ENCODE data around the gene PLCB4. TPM values are rescaled to one million over a fixed set of nuclear protein-coding genes. Genes with fewer than 3 reads are reported as not detected.
"Not testable (repeated sequence)": the region's sequence is repeated elsewhere in the genome, so short reads cannot be mapped to it uniquely, and the experiment has no call there.

The PLCB4 gene
- polyA plus RNA-seq, 1 experiment = 8.8 TPM

- TF ChIP-seq CTCF (IDR thresholded peaks at IDR 0.05; ENCODE audit: insufficient read depth, low read depth, low read length) = no peak
- POLR2A ChIA-PET = no interaction called here
These were observed 300.7 kb downstream of the PLCB4 start for GRCh38 chr20:9369557-9369956.

GRCh38 chr20:9374072-9374471, 305.2 kb downstream of the PLCB4 start:
- ChIA-PET CTCF (no interaction called here), POLR2A (no interaction called here)
- H3K4me3 ChIP-seq (ENCODE audit: low read depth, low read length) = no peak overlapping the region
- no peak for DNase-seq (ENCODE audit: low read depth)
- no peaks in the 10 kb centered on the region; the same call in 1 of the 2 replicates for H3K36me3 ChIP-seq (ENCODE audit: control insufficient read depth, insufficient read depth, low read length)
- no peak for TF ChIP-seq CTCF (IDR thresholded peaks at IDR 0.05; ENCODE audit: insufficient read depth, low read depth, low read length)
- H3K27me3 ChIP-seq (ENCODE audit: control insufficient read depth, insufficient read depth, low read length) = no peaks in the 10 kb centered on the region

More at GRCh38 chr20:9369557-9369956, 300.7 kb downstream of the PLCB4 start:
- CTCF ChIA-PET = interaction anchor here (1.0 to 1.7 kb wide), 3 partner anchors 10 to 438 kb away, joined by 3 to 5 read pairs (median 3); no protein-coding TSS in a partner anchor
- no peaks in the 10 kb centered on the region; the same call in 1 of the 2 replicates for H3K36me3 ChIP-seq (ENCODE audit: control insufficient read depth, insufficient read depth, low read length)
- no peak for DNase-seq (ENCODE audit: low read depth)
- H3K27me3 ChIP-seq (ENCODE audit: control insufficient read depth, insufficient read depth, low read length) = no peaks in the 10 kb centered on the region
- no peak overlapping the region for H3K4me3 ChIP-seq (ENCODE audit: low read depth, low read length)

GRCh38 chr20:9374480-9374879, 305.6 kb downstream of the PLCB4 start:
- ChIA-PET POLR2A (no interaction called here), CTCF (no interaction called here)
- DNase-seq (ENCODE audit: low read depth) = no peak
- H3K36me3 ChIP-seq (ENCODE audit: control insufficient read depth, insufficient read depth, low read length) = no peaks in the 10 kb centered on the region; the same call in 1 of the 2 replicates
- H3K4me3 ChIP-seq (ENCODE audit: low read depth, low read length) = no peak overlapping the region
- H3K27me3 ChIP-seq (ENCODE audit: control insufficient read depth, insufficient read depth, low read length) = no peaks in the 10 kb centered on the region
- TF ChIP-seq CTCF (IDR thresholded peaks at IDR 0.05; ENCODE audit: insufficient read depth, low read depth, low read length) = no peak

- Histone ChIP-seq H3K4me3 (ENCODE audit: low read depth, low read length) (no peak overlapping the region), H3K27me3 (ENCODE audit: control insufficient read depth, insufficient read depth, low read length) (no peaks in the 10 kb centered on the region), H3K36me3 (ENCODE audit: control insufficient read depth, insufficient read depth, low read length) (no peaks in the 10 kb centered on the region; the same call in 1 of the 2 replicates)
- POLR2A ChIA-PET = no interaction called here
- DNase-seq (ENCODE audit: low read depth) = no peak
- CTCF ChIA-PET = interaction anchor here (1.2 kb wide), 1 partner anchor 18 kb away, joined by 5 read pairs; no protein-coding TSS in a partner anchor
- TF ChIP-seq CTCF (IDR thresholded peaks at IDR 0.05; ENCODE audit: insufficient read depth, low read depth, low read length) = no peak
These were observed 306.4 kb downstream of the PLCB4 start for GRCh38 chr20:9375221-9375681.

GRCh38 chr20:9377007-9377406, 308.1 kb downstream of the PLCB4 start:
- Histone ChIP-seq H3K4me3 (ENCODE audit: low read depth, low read length) (no peak overlapping the region), H3K27me3 (ENCODE audit: control insufficient read depth, insufficient read depth, low read length) (no peaks in the 10 kb centered on the region), H3K36me3 (ENCODE audit: control insufficient read depth, insufficient read depth, low read length) (no peaks in the 10 kb centered on the region; the same call in 1 of the 2 replicates)
- ChIA-PET CTCF (no interaction called here), POLR2A (no interaction called here)
- no peak for DNase-seq (ENCODE audit: low read depth)
- TF ChIP-seq CTCF (IDR thresholded peaks at IDR 0.05; ENCODE audit: insufficient read depth, low read depth, low read length) = no peak

GRCh38 chr20:9385345-9386310, 316.7 kb downstream of the PLCB4 start:
- H3K4me3 ChIP-seq (ENCODE audit: low read depth, low read length); H3K36me3 ChIP-seq (ENCODE audit: control insufficient read depth, insufficient read depth, low read length); POLR2A ChIA-PET; DNase-seq (ENCODE audit: low read depth); H3K27me3 ChIP-seq (ENCODE audit: control insufficient read depth, insufficient read depth, low read length); CTCF ChIA-PET: not testable (repeated sequence)

Measured in BJ (cell line).